Osteoblast (primary cell): ENCODE results near the gene CDKAL1. TPM values are rescaled to one million over a fixed set of nuclear protein-coding genes. Genes with fewer than 3 reads are reported as not detected.
A peak's percentile ranks its signal among the peaks of the same experiment; 100 is the strongest.

Source experiments
- DNase-seq: peaks from one replicate; pipeline ENCODE4 v3.0.0; 2011; ENCODE audit warnings: low spot score, mixed read lengths; ENCODE audit not compliant: insufficient read length; ENCODE audit errors: missing footprints
- H2AFZ ChIP-seq: 2 replicates; pipeline ENCODE4 v1.6.0; 2011; ENCODE audit warnings: mild to moderate bottlenecking, low read length
- H3K27ac ChIP-seq: 2 replicates; pipeline ENCODE4 v1.5.1; 2011; ENCODE audit warnings: mild to moderate bottlenecking, low read depth, low read length, moderate library complexity
- H3K27me3 ChIP-seq: 2 replicates; pipeline ENCODE4 v1.6.0; 2012; ENCODE audit warnings: mild to moderate bottlenecking, control low read depth, inconsistent platforms, low read length, moderate library complexity; ENCODE audit not compliant: insufficient read depth
- H3K36me3 ChIP-seq: 2 replicates; pipeline ENCODE4 v1.5.1; 2011; ENCODE audit warnings: mild to moderate bottlenecking, low read length, control low read depth, moderate library complexity; ENCODE audit not compliant: insufficient read depth
- H3K4me1 ChIP-seq: 2 replicates; pipeline ENCODE4 v1.5.1; 2011; ENCODE audit warnings: mild to moderate bottlenecking, low read length, control low read depth, moderate library complexity; ENCODE audit not compliant: insufficient read depth
- H3K4me2 ChIP-seq: 2 replicates; pipeline ENCODE4 v1.6.0; 2011; ENCODE audit warnings: mild to moderate bottlenecking, low read length; ENCODE audit not compliant: insufficient read depth
- H3K4me3 ChIP-seq: fragments of 200-600 bp; sonication (generic); 3 replicates; pipeline ENCODE4 v1.5.1; 2012; ENCODE audit warnings: mild to moderate bottlenecking, low read length, inconsistent platforms; ENCODE audit not compliant: insufficient read depth
- H3K79me2 ChIP-seq: 2 replicates; pipeline ENCODE4 v1.6.0; 2012; ENCODE audit warnings: mild to moderate bottlenecking, low read length, control low read depth, inconsistent platforms; ENCODE audit not compliant: insufficient read depth
- H3K9me3 ChIP-seq: 2 replicates; pipeline ENCODE4 v1.5.1; 2011; ENCODE audit warnings: low read depth, low read length, control low read depth
- H4K20me1 ChIP-seq: 2 replicates; pipeline ENCODE4 v1.6.0; 2012; ENCODE audit warnings: mild to moderate bottlenecking, low read length, control low read depth; ENCODE audit not compliant: insufficient read depth
- CTCF ChIP-seq: IDR thresholded peaks from 2 replicates; pipeline ENCODE4 v1.5.1; 2011; ENCODE audit warnings: mild to moderate bottlenecking, low read depth, low read length, moderate library complexity; ENCODE audit errors: extremely low read depth
- total RNA-seq: library from RNA; depleted of rRNA; stranded (reverse); fragments of >200 nt; gene quantifications from 2 replicates; pipeline ENCODE4 v1.2.3, GENCODE V29; 2012

CDKAL1 gene
- total RNA-seq, 1 donor = 18.5 TPM

GRCh38 chr6:21158873-21159272 lies 624.6 kb downstream of the CDKAL1 start:
- Histone ChIP-seq H3K36me3 (no peaks in the 10 kb centered on the region), H3K4me3 (no peak overlapping the region), H2AFZ (no peak overlapping the region), H3K27ac (no peak overlapping the region), H3K4me2 (no peak overlapping the region), H3K9me3 (no peaks in the 10 kb centered on the region), H3K27me3 (no peaks in the 10 kb centered on the region), H4K20me1 (no peaks in the 10 kb centered on the region), H3K4me1 (peaks cover 5% of the 10 kb centered on the region), H3K79me2 (no peaks in the 10 kb centered on the region)
- DNase-seq = no peak
- no peak for TF ChIP-seq CTCF

DNA sequence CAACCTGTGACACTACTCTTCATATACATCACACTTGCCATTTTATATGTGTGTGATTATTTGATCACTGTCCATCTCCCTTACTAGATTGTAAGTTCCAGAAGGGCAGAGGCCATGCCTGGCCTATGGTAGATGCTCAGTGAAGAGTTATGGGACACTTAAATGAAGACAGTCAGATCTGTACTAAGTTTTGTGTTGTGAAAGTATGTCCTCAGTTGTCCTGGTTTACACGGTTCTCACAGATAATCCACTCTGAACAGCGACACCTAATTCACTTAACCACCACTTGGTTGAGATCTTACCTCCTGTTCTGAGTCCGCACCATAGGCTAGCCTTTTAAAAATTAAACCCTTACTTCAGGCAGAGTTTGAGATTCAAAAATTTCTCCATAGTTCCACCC lies 625.2 kb downstream of the CDKAL1 start:
- H3K4me2 ChIP-seq = no peak overlapping the region
- H2AFZ ChIP-seq = no peak overlapping the region
- no peaks in the 10 kb centered on the region for H4K20me1 ChIP-seq
- H3K27me3 ChIP-seq = no peaks in the 10 kb centered on the region
- DNase-seq = no peak
- TF ChIP-seq CTCF = no peak
- H3K79me2 ChIP-seq = no peaks in the 10 kb centered on the region
- H3K27ac ChIP-seq = no peak overlapping the region
- peaks cover 5% of the 10 kb centered on the region for H3K4me1 ChIP-seq
- H3K36me3 ChIP-seq = no peaks in the 10 kb centered on the region
- no peaks in the 10 kb centered on the region for H3K9me3 ChIP-seq
- no peak overlapping the region for H3K4me3 ChIP-seq

DNA sequence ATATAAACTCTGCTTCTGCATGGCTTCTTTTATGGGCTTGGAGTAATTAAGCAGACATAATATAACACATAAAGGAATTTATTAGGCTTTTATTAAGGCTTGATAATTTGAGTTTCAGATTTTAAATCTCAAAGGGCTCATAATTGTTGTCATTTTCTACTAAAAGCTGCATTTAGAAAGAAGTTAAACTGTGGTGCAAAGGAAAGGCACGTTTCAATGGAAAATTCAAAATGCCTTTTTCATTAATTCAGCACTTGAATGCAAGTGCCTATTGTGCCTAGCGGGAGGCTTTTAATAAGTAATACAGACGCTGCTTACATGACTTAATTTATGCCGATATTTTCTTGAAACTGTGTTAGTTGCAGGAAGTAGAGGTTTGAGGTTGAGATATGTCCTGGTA lies 627.5 kb downstream of the CDKAL1 start:
- H4K20me1 ChIP-seq = no peaks in the 10 kb centered on the region
- no peak overlapping the region for H3K4me2 ChIP-seq
- no peak for TF ChIP-seq CTCF
- peaks cover 7% of the 10 kb centered on the region for H3K4me1 ChIP-seq
- H3K9me3 ChIP-seq = no peaks in the 10 kb centered on the region
- no peaks in the 10 kb centered on the region for H3K79me2 ChIP-seq
- DNase-seq = peak; percentile 29
- no peak overlapping the region for H3K27ac ChIP-seq
- H3K36me3 ChIP-seq = no peaks in the 10 kb centered on the region
- no peak overlapping the region for H3K4me3 ChIP-seq
- H3K27me3 ChIP-seq = no peaks in the 10 kb centered on the region
- no peak overlapping the region for H2AFZ ChIP-seq

- no peak overlapping the region for H3K4me2 ChIP-seq
- no peak for TF ChIP-seq CTCF
- no peaks in the 10 kb centered on the region for H3K79me2 ChIP-seq
- H3K4me3 ChIP-seq = no peak overlapping the region
- no peaks in the 10 kb centered on the region for H3K27me3 ChIP-seq
- H2AFZ ChIP-seq = peak overlapping the region; percentile 78
- no peaks in the 10 kb centered on the region for H3K36me3 ChIP-seq
- DNase-seq = peak; percentile 41
- no peaks in the 10 kb centered on the region for H4K20me1 ChIP-seq
- peaks cover 7% of the 10 kb centered on the region for H3K4me1 ChIP-seq
- H3K9me3 ChIP-seq = no peaks in the 10 kb centered on the region
- peak overlapping the region; percentile 74 for H3K27ac ChIP-seq
Measured at GRCh38 chr6:21163110-21163837, 629.0 kb downstream of the CDKAL1 start.
